ENCODE results near the gene PROM1. TPM values are rescaled to one million over a fixed set of nuclear protein-coding genes. Genes with fewer than 3 reads are reported as not detected.

The PROM1 gene
- total RNA-seq, 1 experiment from 2014 or later, result 196 TPM

DNA sequence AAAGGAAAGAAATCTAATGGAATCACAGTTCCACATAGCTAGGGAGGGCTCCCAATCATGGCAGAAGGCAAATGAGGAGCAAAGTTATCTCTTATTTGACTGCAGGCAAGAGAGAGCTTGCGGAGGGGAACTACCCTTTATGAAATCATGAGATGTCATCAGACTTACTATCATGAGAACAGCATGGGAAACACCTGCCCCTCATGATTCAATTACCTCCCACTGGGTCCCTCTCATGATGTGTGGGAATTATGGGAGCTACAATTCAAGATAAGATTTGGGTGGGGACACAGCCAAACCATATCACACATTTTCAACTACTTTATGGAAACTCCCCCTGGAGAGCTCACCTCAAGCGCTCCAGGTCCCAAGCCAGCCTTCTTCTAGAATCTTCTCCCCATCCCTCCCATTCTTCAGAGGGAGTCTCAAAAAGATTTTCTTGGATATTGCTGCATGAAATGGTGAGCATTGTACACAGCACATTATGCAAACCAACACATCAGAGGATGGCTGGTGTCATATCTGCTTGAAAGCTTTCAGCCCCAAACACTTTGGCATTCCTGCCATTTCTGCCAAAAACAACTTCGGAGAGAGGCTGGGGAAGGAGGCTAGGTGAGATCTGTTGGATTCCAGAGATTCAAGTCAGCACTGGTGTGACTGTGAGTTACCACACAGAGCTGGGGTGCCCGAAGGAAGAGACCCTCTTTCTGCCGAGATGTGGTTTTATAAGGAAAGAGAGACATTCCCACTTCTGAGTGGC is 152.2 kb downstream of the PROM1 start:
- POLR2A ChIA-PET, result no interaction called here
- Mint-ChIP-seq H3K27ac (ENCODE audit: unreplicated experiment) (no peak overlapping the region), H3K4me3 (ENCODE audit: unreplicated experiment) (no peak overlapping the region), H3K9me3 (ENCODE audit: unreplicated experiment) (no peaks in the 10 kb centered on the region), H3K36me3 (ENCODE audit: insufficient read depth, unreplicated experiment) (no peaks in the 10 kb centered on the region), H3K4me1 (ENCODE audit: low read depth, unreplicated experiment) (no peaks in the 10 kb centered on the region), H3K27me3 (ENCODE audit: insufficient read depth, unreplicated experiment) (peaks cover 8% of the 10 kb centered on the region)
- TF ChIP-seq, protein P1, sequence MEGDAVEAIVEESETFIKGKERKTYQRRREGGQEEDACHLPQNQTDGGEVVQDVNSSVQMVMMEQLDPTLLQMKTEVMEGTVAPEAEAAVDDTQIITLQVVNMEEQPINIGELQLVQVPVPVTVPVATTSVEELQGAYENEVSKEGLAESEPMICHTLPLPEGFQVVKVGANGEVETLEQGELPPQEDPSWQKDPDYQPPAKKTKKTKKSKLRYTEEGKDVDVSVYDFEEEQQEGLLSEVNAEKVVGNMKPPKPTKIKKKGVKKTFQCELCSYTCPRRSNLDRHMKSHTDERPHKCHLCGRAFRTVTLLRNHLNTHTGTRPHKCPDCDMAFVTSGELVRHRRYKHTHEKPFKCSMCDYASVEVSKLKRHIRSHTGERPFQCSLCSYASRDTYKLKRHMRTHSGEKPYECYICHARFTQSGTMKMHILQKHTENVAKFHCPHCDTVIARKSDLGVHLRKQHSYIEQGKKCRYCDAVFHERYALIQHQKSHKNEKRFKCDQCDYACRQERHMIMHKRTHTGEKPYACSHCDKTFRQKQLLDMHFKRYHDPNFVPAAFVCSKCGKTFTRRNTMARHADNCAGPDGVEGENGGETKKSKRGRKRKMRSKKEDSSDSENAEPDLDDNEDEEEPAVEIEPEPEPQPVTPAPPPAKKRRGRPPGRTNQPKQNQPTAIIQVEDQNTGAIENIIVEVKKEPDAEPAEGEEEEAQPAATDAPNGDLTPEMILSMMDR (IDR thresholded peaks at IDR 0.05; ENCODE audit: insufficient read depth in 1 of 2, low read depth in 1 of 2, low read length in 1 of 2, severe bottlenecking in 1 of 2, unreplicated experiment in 1 of 2), result no peak
- Histone ChIP-seq H3K4me1 (no peaks in the 10 kb centered on the region), H3K9me3 (no peaks in the 10 kb centered on the region), H3K4me3 (ENCODE audit: low read depth, low read length) (no peak overlapping the region), H3K27me3 (replicated peaks; ENCODE audit: control insufficient read depth, insufficient read depth, low read length) (no peaks in the 10 kb centered on the region), H3K36me3 (ENCODE audit: control insufficient read depth, insufficient read depth, low read length) (no peaks in the 10 kb centered on the region)
- DNase-seq, result no peak
- CTCF ChIA-PET, result no interaction called here
- intact Hi-C loops (cut with micrococcal nuclease; ENCODE audit: unreplicated experiment), result no loop called here
- no TSS peak for BruUV-seq (replicated peaks)

DNA sequence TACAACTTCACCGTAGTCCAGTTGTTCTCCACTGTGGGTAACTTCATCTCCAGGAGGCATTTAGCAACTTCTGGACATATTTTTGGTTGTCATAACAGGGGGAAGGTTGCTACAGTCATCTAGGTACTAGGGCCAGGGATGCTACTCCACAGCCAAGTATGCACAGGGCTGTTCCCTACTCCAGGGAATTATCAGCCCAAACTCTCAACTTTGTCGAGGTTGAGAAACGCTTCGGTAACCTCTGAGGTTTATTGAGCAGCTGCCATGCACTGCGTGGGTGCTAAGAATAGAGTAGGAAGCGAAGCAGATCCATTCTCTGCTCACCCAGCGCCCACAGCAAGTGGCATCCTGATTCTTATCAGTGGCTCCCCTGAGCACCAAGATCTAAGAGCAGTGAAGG is 153.5 kb downstream of the PROM1 start:
- Mint-ChIP-seq H3K36me3 (ENCODE audit: insufficient read depth, unreplicated experiment) (no peaks in the 10 kb centered on the region), H3K27me3 (ENCODE audit: insufficient read depth, unreplicated experiment) (peaks cover 8% of the 10 kb centered on the region), H3K9me3 (ENCODE audit: unreplicated experiment) (no peaks in the 10 kb centered on the region), H3K4me1 (ENCODE audit: low read depth, unreplicated experiment) (no peaks in the 10 kb centered on the region), H3K4me3 (ENCODE audit: unreplicated experiment) (no peak overlapping the region), H3K27ac (ENCODE audit: unreplicated experiment) (no peak overlapping the region)
- Histone ChIP-seq H3K4me3 (ENCODE audit: low read depth, low read length) (no peak overlapping the region), H3K27me3 (replicated peaks; ENCODE audit: control insufficient read depth, insufficient read depth, low read length) (no peaks in the 10 kb centered on the region), H3K4me1 (no peaks in the 10 kb centered on the region), H3K36me3 (ENCODE audit: control insufficient read depth, insufficient read depth, low read length) (no peaks in the 10 kb centered on the region), H3K9me3 (no peaks in the 10 kb centered on the region)
- ChIA-PET CTCF (no interaction called here), POLR2A (no interaction called here)
- intact Hi-C loops (cut with micrococcal nuclease; ENCODE audit: unreplicated experiment), result no loop called here
- BruUV-seq (replicated peaks), result no TSS peak
- no peak for DNase-seq
- TF ChIP-seq, protein P1 (IDR thresholded peaks at IDR 0.05; ENCODE audit: insufficient read depth in 1 of 2, low read depth in 1 of 2, low read length in 1 of 2, severe bottlenecking in 1 of 2, unreplicated experiment in 1 of 2), result no peak

DNA sequence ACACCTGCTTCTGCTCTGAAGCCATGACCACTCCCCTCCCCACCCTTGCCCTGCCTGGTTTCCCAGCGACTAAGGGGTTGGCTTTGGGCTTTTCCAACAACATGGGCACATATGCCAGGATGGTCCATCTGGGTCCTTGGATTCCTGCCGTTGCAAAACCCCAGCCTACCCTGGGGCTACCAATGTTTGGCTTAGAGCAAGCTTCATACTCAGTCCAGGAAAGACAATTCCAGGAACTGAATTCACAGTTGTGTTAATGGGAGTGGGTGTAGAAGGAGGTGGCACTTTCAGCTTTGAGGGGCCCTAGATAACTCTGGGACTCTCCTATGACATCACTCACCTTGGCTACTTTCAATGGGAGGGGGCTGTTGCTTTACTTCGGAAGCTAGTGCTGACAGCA is 154.3 kb downstream of the PROM1 start:
- Histone ChIP-seq H3K36me3 (ENCODE audit: control insufficient read depth, insufficient read depth, low read length) (no peaks in the 10 kb centered on the region), H3K4me1 (no peaks in the 10 kb centered on the region), H3K9me3 (no peaks in the 10 kb centered on the region), H3K27me3 (replicated peaks; ENCODE audit: control insufficient read depth, insufficient read depth, low read length) (no peaks in the 10 kb centered on the region), H3K4me3 (ENCODE audit: low read depth, low read length) (no peak overlapping the region)
- H3K27me3 Mint-ChIP-seq (ENCODE audit: insufficient read depth, unreplicated experiment), result peaks cover 8% of the 10 kb centered on the region
- TF ChIP-seq, protein P1 (IDR thresholded peaks at IDR 0.05; ENCODE audit: insufficient read depth in 1 of 2, low read depth in 1 of 2, low read length in 1 of 2, severe bottlenecking in 1 of 2, unreplicated experiment in 1 of 2), result no peak
- no peak for DNase-seq
- ChIA-PET CTCF (no interaction called here), POLR2A (no interaction called here)
- no peaks in the 10 kb centered on the region for H3K9me3 Mint-ChIP-seq (ENCODE audit: unreplicated experiment)
- H3K27ac Mint-ChIP-seq (ENCODE audit: unreplicated experiment), result no peak overlapping the region
- intact Hi-C loops (cut with micrococcal nuclease; ENCODE audit: unreplicated experiment), result no loop called here
- H3K4me3 Mint-ChIP-seq (ENCODE audit: unreplicated experiment), result no peak overlapping the region
- H3K4me1 Mint-ChIP-seq (ENCODE audit: low read depth, unreplicated experiment), result no peaks in the 10 kb centered on the region
- no TSS peak for BruUV-seq (replicated peaks)
- H3K36me3 Mint-ChIP-seq (ENCODE audit: insufficient read depth, unreplicated experiment), result no peaks in the 10 kb centered on the region
